ENCODE data around the gene IKZF5.
A peak's percentile ranks its signal among the peaks of the same experiment; 100 is the strongest.

Gene IKZF5

DNA sequence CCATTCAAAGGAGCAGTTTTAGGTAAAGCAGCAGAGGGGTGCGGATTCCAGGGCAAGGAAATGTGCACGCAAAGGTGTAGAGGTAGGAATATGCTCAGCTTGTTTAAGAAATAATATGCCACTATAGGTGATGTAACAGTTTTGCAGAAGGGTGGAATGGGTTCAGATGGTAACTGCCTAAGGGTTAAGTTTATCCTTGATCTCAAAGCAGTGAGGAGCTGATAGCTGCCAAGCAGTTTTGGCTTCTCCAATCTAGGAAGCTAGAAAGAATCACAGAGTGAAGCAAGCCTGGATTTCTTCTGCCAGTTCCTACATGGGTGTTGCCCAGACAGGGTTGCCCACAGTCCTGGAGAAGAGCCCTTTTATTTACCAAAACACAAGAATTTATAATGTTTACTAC is 6.2 kb upstream of the IKZF5 start:
- no peak for DNase-seq

DNA sequence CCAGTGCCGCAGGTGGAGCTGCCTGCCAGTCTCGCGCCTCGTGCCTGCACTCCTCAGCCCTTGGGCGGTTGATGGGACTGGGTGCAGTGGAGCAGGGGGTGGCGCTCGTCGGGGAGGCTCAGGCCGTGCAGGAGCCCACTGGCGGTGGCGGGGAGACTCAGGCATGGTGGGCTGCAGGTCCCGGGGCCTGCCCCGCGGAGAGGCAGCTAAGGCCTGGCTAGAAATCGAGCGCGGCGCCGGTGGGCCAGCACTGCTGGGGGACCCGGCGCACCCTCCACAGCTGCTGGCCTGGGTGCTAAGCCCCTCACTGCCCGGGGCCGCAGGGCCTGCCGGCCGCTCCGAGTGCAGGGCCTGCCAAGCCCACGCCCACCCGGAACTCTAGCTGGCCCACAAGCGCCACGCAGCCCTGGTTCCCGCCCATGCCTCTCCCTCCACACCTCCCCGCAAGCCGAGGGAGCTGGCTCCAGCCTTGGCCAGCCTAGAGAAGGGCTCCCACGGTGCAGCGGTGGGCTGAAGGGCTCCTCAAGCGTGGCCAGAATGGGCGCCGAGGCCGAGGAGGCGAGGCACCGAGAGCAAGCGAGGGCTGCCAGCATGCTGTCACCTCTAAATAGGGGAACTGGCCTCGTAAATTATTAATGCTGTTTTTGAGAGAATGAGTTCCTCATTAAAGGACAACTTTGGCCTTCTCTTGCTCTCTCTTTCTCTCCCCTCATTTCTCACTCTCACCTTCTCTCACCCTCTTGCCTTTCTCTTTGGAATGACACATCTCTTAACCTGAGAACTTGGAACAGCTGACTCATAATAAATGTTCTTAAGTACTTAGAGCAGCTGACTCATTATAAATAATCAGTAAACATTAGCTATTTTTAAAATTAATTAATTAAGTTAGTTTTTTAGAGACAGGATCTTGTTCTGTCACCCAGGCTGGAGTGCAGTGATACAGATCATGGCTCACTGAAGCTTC is 5.1 kb upstream of the IKZF5 start:
- no peak for DNase-seq

DNA sequence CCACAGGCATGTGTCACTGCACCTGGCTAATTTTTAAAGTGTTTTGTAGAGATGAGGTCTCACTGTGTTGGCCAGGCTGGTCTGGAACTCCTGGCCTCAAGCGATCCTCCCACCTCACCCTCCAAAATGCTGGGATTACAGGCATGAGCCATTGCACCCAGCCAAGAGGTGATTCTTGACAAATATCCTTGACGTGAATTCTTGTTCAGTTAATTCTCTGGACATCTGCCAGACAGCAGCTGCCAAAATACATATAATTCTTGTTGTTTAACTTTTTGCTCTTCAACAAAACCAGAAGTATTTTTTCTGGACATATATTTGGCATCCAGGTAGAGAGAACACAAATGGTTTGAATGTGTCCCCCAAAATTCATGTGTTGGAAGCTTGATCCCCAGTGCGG is 3.4 kb upstream of the IKZF5 start:
- DNase-seq: no peak

DNA sequence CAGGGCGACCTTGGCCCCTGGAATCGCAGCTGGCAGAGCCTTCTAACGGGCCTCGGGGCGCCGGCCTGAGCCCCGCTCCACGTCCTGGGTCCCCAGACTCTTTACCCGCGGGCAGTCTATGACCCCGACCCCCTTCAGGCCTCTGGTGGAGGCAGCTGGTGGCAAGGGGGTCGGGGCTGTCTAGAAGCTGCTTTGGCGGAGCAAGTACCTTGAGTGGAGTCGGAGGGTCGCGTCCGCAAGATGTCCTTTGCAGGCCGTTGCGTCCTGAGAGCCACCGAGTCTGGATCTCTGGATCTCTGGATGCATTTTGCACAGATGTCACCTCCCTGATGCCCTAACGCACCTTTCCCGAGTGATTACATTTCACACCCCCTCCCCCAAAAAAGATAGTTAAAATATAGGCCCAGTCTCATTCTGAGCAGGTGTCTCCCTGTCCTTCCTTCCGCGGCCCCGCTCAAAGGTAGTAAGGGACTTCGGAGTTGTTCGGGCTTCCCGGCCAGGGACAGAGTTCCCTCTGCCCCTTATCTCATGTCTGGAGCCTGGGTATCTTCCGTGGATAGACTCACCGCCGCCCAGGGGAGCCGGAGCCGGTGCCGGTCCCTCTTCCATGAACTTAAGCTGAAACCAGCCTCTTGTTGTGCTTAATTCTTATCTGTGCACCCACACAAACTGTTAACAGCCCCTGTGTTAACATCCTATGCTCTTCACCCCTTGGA is 668 bp upstream of the IKZF5 start:
- no peak for DNase-seq

DNA sequence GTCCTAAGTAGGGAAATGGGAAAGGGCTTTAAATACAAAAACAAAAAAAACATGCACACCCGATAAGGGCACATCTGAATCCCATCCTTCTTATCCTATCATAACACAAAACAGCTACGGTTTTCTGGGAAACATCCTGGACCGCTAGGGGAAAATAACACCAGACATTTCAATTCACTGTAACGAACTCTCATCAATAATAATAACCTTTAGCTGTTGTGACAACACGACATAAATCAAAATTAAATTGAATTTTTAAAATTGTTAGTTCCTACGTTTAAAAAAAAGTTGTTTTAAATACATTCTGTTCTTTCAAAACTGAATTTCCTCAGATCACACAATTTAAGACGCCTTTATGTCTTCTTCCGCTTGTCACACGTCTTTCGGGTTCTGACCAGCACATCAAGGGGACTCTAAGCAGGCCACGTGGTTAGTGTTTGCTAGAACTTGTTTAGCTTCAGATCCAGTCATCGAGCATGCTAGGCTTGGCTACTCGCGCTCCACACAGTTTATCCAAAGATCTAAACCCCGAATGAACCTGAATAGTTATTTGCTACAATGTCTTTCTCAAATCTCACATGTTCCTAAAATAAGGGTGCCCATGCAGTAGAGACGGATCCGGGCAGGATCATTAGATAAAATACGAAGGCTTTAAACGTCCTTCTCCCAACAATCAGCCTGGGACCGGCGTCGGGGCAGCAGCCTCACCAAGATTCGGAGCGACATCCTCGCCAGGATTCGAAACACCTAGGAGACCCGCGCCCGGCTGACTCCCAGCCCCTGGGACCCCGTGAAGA is 839 bp downstream of the IKZF5 start:
- no peak for DNase-seq

DNA sequence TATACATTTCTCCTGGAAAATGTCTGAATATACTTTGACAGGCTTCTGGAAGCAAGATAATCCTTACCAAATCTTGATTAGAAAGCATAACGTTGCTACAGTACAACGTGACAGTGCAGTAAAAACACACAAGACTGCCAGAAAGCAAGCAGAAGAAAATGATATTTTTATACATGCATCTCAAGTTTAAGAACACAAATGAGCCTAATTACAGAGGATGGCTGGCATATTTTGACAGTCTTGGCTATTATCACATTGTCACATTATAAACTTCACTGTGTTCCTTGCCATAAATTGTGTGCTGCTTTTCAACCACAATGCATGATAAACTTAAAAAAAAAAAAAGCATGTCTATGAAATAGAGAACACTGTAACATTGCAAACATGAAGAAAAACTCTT is 4.3 kb downstream of the IKZF5 start:
- no peak for DNase-seq

DNA sequence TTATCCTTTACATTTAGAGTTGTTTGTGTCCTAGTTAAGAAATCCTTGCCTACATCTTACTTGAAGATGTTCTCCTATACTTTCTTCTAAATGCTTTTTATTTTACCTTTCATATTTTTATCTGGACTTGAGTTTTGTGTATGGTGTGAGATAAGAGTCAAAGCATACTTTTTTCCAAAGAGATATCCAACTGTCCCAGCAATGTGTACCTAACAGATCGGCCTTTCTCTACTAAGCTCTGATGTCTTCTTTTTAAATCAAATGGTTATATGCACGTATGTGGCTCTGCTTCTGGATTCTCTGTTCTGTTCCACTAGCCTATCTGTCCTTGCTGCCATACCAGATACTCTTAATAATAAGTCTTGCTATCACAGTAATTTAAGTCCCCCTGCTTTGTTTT is 7.2 kb downstream of the IKZF5 start:
- no peak for DNase-seq

DNA sequence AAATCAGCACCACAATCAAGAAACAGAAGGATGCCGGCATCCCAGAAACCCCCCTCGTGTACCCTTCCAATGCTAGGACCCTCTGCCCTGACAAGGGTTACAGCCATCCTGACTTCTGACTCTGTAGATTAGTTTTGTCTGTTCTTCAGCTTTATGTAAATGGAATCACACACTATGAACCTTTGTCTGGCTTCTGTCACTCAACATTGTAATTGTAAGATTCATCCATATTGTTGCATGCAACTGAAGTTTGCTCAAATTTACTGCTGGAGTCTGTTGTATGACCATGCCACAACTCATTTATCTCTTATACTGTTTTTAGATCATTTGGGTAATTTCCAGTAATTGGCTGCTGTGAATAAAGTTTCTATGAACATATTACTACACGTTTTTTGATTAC is 8.4 kb downstream of the IKZF5 start:
- DNase-seq: no peak

DNA sequence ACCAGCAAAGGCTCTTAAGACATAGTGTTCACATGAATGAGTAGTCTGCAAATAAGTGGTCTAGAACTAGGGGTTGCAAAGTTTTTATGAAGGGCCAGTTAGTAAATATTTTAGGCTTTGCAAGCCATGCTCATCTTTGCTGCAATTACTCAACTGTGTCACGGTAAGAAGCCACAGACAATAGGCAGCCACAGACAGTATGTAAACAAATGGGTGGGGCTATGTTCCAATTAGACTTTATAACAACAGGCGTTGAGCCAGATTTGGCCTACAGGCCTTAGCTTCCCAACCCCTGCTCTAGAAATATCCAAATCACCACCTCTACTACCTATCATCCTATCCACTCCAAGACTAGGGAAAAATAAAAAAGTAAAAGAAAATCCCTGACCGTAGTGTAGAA is 9.2 kb downstream of the IKZF5 start:
- no peak for DNase-seq

DNA sequence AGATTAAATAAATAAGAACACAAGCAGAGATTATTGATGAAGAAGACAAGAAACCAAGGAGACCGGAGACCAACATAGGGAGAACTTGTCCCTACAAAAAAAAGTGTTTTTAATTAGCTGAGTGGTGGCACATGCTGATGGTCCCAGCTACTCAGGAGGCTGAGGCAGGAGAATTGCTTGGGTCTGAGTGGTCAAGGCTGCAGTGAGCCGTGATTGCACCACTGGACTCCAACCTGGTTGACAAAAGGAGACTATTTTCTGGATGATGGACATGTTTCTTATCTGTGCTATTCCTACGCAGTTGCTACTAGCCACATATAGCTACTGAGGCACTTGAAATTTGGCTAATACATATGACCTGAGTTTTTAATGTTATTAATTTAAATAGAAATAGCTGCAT is 9.7 kb downstream of the IKZF5 start:
- no peak for DNase-seq

DNA sequence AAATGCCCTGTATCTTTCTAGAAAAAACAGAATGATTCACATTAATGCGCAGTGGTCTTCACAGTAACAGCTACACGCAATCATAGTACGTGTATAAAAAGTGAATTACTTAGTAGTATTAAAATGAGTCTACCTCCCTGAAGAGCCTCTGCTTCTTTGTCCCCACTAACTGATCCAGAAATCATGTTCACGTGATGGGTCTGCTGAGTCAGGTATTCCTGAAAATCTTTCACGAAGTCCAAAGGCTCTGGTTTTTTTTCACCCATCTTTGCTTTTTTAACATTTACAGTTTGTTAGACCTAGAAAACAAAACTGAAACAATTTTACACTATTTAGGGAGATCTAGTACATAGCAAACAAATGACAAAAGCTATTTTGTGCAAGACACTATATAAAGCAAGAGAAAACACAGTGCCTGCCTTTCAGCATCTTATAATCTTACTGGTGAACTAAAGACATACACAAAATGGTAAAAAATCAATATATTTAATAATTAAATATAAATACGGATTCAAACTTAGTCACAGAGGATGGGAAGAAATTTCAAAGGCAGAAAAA is 10.2 kb downstream of the IKZF5 start:
- no peak for DNase-seq

DNA sequence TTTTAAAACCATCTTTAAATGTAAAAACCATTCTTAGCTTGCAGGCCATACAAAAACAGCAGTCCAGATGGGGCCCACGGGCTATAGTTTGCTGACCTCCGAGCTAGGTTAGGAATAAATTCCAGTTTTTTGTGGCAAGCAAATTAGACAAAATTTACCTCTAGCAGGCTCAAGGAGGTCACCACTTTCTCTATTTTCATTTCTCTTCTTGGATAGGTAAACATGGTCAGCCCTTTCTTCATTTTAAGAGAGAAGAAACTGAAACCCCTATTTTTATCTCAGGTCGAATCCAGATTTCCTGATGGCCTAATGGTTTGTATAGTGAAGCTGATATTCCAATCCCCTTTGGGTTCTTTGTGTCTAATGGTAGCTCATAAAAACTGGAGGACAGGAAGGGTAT is 10.7 kb downstream of the IKZF5 start:
- no peak for DNase-seq

DNA sequence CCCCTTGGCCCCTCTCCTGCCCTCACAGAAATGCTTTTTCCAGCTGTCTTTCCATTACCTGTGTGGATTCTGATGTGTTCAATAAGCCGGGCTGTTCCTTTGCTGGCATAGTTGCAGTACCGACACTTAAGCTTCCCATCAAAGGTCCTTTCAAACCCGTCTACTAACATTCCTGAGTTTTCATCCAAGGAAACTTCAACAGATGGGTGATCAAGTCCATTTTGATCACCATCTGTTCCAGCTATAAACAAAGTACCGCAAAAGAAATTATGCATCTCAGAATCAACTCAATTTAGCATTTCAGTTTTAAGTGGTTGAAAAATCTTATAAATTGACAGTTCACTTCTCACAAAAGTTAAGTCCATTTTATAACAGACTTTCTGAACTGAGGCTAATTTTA is 12.7 kb downstream of the IKZF5 start:
- DNase-seq: no peak

DNA sequence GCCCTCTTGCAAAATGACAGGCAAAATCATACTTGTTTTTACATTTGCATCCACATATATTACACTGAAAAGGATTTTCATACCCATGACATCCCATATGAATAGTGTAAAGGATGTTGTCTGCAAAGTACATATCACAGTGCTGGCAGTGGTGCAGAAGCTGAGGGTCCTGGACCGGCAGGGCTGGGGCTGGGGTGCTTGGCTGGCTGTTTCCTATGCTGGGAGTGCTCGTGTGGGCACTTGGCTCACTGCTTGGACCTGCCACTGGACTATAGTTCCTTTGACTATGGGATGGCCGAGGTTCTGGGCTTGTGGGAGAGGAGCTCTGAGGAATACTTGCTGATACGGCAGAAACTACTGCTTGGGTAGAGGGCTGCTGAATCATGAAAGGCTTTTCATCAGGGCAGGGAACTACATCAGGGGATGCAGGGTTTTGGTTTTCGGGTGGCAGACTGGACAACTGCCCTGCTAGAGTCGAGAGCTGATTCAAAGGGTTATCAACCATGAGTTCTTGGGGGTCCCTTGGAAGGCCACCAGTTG is 14.7 kb downstream of the IKZF5 start:
- DNase-seq: no peak

DNA sequence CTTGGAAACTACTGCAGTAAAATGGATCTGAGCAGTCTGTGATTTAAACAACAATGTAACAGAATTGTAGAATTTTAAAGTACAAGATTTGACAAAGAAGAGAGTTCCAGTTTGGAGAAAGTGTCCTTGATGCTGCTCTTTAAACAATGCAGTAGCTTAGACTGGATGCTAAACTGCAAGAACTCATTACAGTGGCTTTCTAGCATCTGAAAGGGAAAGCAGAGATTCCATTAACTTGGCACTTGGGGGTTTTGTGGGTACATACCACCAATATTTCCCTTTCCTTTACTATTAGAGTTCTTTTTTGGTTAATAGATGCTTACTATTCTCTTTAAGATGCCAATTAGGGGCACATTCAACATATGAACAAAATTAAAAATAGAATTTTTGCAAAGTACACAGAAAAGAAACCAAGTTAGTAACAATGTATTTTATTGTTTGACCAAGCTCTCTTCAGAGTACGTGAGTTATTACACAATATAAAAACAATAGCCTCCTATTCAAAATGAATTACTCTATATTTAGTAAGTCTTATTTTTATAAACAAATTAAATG is 16.5 kb downstream of the IKZF5 start:
- DNase-seq: no peak

DNA sequence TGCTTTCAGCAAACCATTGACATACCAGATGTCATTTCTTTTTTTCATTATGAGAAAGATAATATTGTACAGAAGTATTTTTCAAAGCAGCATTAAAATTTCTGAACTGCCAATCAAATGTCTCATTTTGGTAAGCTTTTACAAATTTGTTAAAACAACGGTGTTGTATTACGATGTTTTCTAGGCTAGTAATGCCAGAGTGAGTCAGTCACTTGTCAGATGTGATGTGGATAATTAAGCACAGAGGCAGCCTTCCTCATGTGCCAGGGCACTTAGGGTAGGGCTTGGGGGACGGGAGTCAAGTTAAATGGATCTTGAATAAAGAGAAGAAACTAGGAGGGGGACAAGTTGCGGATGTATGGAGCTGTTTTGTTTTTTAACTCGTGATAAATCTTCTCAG is 18.3 kb downstream of the IKZF5 start:
- no peak for DNase-seq

DNA sequence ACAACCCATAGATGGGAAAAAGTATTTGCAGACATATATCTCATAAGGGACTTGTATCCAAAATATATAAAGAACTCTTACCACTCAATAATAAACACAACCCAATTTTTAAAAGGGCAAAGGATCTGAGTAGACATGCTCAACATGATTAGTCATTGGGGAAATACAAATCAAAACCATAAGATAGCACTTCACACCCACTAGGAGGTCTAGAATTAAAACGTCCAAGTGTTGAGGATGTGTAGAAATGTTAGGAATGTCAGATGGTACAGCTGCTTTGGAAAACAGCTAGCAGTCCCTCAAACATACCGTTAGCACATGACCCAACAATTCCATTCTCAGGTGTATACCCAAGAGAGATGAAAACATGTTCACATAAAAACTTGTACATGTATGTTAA is 20.1 kb downstream of the IKZF5 start:
- no peak for DNase-seq

DNA sequence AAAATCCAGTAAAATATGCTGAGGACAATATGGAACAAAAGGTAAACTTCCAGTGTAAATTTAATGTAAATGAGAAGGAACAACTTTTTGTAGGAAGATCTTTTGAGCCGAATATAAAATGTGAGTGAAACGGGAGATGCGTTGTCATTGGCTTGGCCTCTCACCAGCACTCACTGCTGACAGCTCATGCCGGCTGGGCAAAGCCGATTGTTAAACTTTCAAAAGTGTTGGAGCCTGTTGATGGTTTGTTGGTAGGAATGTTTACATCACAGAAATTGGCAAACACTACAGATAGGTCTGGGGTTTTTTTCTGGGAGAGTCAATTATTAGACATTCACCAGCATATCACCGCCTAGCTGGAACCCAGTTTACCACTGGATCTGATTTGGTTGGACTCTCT is 22.3 kb downstream of the IKZF5 start:
- no peak for DNase-seq

DNA sequence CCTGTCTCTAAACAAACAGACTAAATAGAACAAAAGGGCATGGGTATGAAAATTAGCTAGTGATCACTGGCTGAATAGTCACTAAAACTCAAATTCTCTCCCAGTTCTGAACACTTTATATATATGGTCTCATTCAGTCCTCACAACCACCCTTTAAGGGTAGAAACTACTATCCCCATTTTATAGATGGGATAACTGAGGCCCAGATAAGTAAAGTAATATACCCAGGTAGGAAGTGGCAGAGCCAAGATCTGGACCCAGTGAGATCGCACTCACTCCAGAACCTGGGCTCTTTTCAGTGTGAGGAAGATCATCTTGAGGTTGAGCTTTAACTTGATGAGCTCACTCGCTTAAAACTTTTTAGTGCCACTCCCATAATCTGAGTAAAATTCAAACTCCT is 23.9 kb downstream of the IKZF5 start:
- no peak for DNase-seq

DNA sequence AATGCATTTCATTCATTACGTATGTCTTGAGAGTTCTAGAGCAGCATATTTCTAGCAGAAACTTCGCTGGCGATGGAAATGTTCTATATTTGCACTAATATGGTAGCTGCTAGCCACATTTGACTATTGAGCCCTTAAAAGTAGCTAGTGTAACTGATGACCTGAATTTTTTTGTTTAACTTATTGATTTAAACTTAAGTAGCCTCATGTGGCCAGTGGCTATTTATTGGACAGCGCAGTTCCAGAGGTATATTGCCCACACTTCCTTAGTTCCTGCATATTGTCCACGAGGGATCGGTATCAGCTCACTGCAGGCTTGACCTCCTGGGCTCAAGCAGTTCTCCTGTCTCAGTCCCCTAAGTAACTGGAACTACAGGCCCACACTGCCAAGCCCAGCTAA is 24.7 kb downstream of the IKZF5 start:
- DNase-seq: no peak

DNA sequence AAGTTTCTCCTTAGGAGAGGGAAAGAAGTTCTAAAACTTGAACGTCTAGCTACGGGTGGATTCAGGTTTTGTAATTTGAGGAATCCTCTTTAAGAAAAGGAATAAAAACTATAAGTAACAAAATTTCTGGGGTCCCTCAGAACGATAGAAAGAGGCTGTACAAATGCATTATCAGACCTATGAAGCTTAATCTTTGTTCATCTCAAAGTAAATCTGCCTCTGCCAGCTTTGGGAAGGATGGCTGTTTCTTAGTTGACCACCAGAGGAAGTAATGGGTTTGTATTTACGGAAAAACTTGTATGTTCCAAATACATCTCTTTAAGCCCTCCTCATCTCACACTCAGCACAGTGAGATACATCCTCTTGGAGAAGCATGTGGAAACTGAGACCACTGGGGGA is 27.5 kb downstream of the IKZF5 start:
- DNase-seq: no peak

DNA sequence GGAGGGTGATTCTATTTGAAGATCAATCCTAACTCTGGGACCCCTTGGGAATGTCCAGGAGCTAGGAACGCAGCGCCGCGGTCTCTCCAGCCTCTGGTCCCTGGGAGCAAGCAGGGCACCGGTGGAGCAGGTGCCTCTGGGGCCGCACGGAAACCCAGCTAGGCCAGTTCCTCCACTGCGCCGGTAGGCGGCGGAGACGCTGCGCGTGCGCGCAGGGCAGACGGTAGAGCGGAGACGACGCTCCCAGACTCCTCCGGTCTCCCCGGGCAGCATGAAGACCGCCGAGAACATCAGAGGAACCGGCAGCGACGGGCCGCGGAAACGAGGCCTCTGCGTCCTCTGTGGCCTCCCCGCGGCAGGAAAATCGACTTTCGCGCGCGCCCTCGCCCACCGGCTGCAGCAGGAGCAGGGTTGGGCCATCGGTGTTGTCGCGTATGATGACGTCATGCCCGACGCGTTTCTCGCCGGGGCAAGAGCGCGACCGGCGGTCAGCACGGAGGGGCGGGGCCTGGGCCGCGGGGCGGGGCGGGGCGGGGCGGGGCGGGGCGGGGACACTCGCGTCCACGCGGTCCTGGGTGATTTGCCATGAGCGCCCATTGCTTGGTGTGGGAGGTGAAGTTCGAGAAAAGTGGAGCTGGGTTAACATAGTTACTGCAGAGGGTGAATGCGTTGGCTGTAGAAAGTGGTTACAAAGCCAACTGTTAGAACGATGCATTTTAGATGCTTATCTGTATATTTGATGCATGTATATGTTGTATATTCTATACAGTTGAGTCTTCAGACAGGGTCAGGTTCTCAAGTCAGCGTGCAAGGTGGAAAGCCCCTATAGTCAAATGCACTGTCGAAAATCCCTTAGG is 28.2 kb downstream of the IKZF5 start, which contains the start of gene PSTK:
Gene PSTK (plus strand): TSS at position 193 of the 857 bp plus-strand sequence. CDS start 79 bp downstream, at position 272.
- DNase-seq: peak; percentile 67
